Fibroblast of upper back skin (primary cell): ENCODE results near the gene NRCAM.
A peak's percentile ranks its signal among the peaks of the same experiment; 100 is the strongest.

Source experiments
- DNase-seq: peaks from one replicate; pipeline ENCODE4 v3.0.0-alpha.2; 2013

NRCAM gene

GRCh38 chr7:108236681-108237415 is 219.4 kb downstream of the NRCAM start:
- no peak for DNase-seq

- DNase-seq = no peak
These were observed 220.7 kb downstream of the NRCAM start for GRCh38 chr7:108235451-108236061.

GRCh38 chr7:108234971-108235450 is 221.2 kb downstream of the NRCAM start:
- DNase-seq = peak; percentile 33

- DNase-seq = peak; percentile 50
These were observed 222.0 kb downstream of the NRCAM start for GRCh38 chr7:108234281-108234680.

- DNase-seq = no peak
These were observed 224.2 kb downstream of the NRCAM start for GRCh38 chr7:108232076-108232475.

- no peak for DNase-seq
These were observed 225.0 kb downstream of the NRCAM start for GRCh38 chr7:108231221-108231620.

DNA sequence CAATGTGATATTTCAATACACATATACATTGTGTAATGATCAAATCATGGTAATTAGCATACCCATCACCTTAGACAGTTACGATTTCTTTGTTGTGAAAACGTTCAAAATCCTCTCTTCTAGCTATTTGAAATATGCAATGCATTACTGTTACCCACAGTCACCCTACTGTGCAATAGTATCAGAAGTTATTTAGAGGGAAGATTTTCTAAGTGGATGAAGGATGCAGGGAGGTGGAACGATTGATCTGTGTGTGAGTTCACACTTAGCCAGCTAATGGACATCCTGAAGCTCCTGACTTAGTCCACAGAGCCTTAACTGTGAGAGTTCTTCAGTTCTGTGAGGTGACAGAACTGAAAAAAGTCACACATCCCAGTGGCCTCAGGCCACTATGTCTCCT is 228.9 kb downstream of the NRCAM start:
- no peak for DNase-seq

GRCh38 chr7:108226816-108227299 is 229.4 kb downstream of the NRCAM start:
- DNase-seq = peak; percentile 64

GRCh38 chr7:108225531-108226181 is 230.6 kb downstream of the NRCAM start:
- DNase-seq = no peak

DNA sequence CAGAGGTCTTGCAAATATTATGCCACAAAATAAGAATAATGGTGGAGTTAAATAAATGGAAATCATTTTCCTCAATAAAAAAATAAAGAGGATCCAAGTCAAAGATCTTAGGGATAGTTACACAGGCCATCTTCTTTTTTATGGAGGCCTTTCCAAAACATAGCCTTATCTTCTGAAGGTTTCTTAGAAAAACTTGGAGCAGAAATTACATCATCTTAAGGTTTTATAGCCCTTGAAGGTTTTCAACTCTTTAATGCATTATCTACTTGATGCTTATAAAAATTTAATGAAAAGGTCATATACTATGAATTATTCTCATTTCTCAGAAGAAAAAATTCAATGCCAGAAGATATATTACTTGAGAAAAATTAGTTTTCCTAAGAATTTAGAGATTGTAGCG is 231.8 kb downstream of the NRCAM start:
- no peak for DNase-seq

GRCh38 chr7:108222236-108222892 is 233.9 kb downstream of the NRCAM start:
- peak; percentile 83 for DNase-seq

DNA sequence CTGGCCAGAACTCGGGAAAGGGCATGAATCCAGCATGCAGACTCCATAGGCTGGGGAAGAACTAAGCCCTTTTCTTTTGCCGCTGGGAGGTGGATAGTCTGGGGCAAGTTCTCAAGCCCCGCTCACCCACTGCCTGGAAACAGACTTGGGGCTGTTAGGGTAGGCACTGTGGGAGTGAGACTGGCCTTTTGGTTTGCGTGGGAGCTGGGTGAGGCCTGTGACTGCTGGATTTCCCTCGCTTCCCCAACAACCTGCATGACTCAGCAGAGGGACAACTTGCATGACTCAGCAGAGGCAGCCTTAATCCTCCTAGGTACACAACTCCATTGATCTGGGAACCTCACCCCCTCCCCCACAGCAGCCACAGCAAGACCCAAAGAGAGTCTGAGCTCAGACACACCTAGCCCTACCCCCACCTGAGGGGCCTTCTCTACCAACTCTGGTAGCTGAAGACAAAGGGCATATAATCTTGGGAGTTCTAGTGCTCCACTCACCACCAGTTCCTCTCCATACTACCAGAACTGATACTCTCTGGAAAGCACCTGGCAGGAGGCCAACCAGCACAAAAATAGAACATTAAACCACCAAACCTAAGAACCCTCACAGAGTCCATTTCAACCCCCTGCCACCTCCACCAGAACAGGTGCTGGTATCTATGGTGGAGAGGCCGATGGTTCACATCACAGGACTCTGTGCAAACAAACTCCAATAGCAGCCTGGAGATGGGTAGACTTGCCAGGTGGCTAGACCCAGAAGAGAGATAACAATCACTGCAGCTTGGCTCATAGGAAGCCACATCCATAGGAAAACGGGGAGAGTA is 244.6 kb downstream of the NRCAM start:
- peak; percentile 52 for DNase-seq

DNA sequence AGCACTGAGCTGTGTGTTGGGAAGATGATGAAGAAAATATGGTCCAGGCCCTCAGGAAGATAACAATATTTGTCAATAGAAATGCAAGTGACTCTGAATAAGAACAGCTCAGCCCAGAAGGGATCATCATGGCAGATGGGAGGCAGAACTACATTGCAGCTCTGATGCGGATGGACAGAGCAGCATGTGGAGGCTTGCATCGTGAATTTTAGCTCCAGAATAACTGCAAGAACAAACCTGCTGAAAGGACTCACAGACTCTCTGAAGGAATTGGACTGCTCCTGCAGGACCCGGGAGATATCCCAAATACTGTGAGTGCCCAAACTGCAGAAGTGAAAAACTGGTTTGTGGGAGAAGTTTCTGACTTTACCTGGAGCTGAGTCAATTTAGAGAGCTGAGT is 245.4 kb downstream of the NRCAM start:
- DNase-seq = no peak

DNA sequence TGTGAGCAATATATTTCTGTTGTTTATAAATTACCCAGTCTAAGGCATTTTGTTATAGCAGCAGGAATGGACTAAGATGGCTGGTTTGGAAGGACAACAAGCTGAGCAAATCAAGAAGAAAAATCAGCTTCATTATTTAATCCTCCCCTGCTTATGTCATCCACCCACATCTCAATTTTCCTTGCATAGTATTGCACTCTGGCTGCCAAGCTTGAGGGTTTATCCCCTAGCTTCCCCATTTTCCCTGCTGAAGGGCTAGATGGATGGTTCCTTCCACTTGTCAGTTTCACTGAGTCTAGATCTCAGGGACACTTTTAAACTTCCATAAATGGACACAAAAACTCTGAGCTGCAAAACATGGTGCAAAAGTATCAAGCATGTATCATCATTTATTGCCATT is 250.9 kb downstream of the NRCAM start:
- DNase-seq = no peak

GRCh38 chr7:108204281-108204796 is 251.9 kb downstream of the NRCAM start:
- no peak for DNase-seq

GRCh38 chr7:108203537-108203936 is 252.7 kb downstream of the NRCAM start:
- no peak for DNase-seq

DNA sequence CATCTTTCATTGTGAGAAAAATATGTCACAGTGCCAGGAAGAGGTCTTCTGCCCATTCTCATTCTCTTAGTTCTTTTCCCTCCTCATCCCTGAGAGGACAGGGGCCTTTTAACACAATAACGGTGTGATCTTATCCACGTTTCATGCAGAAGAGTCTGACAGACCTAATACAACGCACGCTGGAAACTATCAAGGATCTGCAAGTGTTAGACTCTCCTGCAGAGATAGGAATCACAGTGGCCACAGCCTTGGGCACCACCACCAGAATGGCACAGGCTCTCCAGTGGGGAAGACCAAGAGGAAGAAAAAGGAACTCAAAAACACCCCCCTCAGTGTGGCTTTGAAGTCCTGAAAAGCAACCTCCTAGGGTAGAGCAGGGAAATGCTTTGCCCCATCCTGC is 253.5 kb downstream of the NRCAM start:
- no peak for DNase-seq

DNA sequence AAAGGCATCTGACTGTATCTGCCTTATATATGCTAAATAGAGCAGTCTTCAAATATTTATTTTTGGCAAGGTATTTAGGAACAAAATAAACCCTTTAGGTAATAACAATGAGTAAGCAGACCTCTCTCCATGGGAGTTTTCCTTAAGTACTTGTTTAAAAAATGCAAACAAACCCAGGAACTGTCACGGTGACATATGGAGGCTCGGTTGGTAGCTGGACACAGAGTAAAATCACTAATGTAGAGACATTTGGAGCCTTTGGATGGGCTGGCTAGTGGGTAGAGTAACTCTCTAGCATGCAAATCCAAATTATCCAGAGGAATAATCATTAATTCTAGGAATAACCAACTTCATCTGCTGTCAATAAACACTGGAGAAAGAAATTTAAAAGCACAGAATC is 254.5 kb downstream of the NRCAM start:
- DNase-seq = no peak

DNA sequence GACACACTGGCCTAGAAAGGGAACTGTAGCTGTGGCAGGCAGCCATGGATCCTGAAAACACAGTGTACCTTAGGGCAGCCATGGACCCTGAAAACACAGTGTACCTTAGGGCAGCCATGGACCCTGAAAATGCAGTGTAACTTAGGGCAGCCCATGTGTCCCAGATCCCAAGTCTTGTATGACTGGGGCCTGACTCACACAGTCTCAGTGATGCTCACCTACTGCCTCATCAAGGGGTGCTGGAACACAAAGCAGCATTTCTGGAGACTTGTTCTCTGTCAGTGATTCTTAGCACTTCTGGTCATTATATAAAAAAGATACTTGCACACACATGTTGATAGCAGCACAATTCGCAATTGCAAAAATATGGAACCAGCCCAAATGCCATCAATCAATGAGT is 255.9 kb downstream of the NRCAM start:
- DNase-seq = peak; percentile 9

- DNase-seq = no peak
These were observed 258.7 kb downstream of the NRCAM start for GRCh38 chr7:108197371-108198091.

- peak; percentile 7 for DNase-seq
These were observed 260.2 kb downstream of the NRCAM start for GRCh38 chr7:108196004-108196403.
